ENCODE data around the gene ZDHHC11B.

DNA sequence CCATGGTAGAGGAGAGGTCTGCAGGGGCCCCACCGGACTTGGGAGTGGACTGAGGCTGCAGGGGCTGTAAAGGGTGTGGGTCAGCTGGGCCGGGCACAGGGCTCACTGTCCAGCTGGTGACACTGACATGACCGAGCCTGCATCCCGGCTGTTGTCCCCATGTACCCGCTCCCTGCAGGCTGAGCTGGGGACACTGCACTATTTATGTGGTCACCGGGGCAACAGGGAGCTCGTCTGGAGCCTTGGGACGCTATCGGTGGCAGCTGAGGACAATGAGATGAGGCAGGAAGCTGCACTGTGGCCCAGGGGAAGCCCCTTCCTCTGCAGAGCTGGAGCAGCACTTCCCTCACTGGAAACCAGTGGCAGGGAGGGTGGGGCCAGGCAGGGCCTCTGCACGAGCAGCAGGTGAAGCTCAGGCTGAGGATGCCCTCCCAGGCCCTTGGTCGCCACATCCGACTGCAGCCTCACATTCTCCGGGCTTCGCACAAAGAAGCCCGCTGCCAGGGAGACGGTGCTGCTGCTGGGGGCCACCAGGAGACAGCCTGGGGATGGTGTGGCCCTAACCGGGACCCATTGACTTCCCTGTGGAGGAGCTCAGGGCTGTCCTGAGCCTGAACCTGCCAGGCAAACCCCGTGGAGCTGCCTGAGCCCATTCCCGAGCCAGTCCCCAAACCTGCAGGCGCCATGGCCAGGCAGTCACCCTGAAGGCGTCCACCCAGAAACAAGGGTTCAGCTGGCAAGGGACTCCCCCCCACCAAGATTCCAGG is 26.4 kb downstream of the ZDHHC11B start:
- TF ChIP-seq CTCF (conservative IDR thresholded peaks at IDR 0.05 in 1 of 2, IDR thresholded peaks at IDR 0.05 in 1 of 2; ENCODE audit: extremely low read depth in 1 of 2, insufficient read depth in 1 of 2, low read depth in 1 of 2, low read length in 2 of 2) (no peak), EZH2 (IDR thresholded peaks at IDR 0.05; ENCODE audit: borderline replicate concordance, low read length) (no peak)

Data from mammary epithelial cell (primary cell).